GM21381 (cell line): ENCODE measurements around the gene TUBA4A.

Source experiments
- ATAC-seq: cut with Tn5 transposase; IDR thresholded peaks from one replicate; pipeline ENCODE4 v1.9.1; 2021; ENCODE audit warnings: mild to moderate bottlenecking, moderate library complexity; ENCODE audit not compliant: unreplicated experiment

The TUBA4A gene

GRCh38 chr2:219253753-219254589 is at the start of gene TUBA4A:
Gene TUBA4A, minus strand, starts transcription at chr2:219253918. Its CDS starts 60 bp downstream, at chr2:219253858.
- peak; percentile 48 for ATAC-seq

DNA sequence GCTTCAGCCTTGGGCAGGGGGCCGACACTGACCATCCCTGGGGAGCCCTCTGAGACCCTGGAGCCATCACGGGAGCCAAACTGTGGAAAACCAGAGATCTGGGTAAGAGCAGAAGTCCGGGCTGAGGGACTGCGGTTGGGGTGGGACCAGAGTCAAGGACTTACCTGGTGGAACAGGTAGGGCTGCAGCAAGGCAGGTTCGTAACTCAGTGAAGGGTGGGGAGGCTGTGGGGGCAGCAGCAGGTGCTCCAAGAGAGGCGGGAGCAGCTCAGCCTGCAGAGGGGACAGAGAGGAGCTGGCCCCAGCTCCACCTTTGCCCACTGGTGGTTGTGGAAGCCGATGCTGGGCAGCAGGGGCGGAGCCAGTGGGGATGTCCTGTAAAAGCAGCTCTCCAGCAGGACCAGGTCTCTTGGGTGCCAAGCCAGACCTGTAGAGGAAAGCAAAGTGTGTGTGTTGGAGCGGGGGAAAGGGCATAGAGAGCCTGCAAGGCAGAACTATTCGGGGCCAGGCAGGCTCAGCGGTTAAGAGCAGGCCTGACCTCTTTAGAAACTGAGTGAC is 48.8 kb upstream of the TUBA4A start:
- no peak for ATAC-seq

DNA sequence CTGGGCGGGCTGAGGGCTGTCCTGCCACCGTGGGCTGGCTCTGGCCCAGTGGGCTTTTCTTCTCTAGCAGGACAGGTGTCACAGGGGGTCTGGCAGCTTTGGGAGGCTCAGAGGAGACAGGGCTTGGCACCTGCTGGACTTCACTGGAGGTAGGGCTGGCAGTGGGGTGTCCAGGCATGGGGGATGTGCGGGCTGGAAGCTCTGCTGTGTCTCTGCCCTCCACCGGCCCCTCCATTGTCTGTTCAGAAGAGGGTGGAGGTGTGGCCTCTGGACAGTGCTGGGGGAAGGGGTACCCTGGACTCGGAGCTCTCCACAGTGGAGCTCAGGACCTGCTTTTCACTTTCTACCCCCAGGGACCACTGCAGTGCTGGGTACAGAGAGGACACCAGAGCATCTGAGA is 46.3 kb upstream of the TUBA4A start:
- ATAC-seq, result no peak

DNA sequence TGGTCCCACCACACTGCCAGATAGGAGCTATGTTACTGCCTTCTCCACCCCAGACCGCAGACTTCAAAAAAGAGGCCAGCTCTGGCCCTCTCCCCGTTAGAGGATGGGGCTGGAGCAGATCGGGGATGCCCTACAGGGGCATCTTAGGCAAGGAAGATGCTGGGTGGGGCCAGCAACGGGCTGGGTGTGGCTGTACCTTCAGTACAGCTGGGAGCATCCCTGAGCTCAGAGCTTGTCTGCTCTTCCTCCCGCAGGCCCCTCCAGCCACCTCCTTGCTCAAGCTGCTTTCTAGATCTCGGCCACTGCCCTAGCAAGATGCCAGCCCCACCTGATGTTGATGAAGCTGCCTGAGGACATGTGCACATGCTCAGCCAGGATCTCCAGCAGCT is 45.6 kb upstream of the TUBA4A start:
- no peak for ATAC-seq

DNA sequence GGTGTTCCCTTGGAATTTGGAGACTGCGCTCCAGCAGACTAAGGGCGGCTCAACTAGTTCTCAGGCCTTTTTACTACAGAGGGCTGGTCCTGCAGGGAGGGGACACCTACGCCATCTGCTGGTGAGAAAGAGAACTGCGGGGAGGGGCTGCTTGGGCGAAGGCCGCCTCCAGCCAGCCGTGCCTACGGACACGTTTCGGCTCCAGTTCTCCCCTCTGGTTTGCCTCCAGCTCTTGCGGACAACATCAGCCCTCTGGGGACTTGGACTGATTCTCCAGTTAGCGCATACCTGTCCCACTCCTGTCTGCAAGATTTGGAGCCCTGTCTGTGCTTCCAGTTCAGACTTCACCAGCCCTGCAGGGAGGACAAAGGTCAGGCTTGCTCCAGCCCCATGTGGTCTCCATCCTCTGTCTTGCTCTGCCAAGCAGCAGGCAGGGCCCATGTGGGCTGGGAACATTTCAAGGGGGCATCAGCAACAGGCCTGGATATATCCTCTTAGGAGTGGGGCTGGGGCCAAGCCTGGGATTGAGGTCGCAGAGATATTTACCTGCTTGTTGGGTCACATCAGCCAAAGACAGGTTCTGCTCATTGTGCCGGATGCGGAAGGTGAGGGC is 45.1 kb upstream of the TUBA4A start:
- peak; percentile 43 for ATAC-seq

DNA sequence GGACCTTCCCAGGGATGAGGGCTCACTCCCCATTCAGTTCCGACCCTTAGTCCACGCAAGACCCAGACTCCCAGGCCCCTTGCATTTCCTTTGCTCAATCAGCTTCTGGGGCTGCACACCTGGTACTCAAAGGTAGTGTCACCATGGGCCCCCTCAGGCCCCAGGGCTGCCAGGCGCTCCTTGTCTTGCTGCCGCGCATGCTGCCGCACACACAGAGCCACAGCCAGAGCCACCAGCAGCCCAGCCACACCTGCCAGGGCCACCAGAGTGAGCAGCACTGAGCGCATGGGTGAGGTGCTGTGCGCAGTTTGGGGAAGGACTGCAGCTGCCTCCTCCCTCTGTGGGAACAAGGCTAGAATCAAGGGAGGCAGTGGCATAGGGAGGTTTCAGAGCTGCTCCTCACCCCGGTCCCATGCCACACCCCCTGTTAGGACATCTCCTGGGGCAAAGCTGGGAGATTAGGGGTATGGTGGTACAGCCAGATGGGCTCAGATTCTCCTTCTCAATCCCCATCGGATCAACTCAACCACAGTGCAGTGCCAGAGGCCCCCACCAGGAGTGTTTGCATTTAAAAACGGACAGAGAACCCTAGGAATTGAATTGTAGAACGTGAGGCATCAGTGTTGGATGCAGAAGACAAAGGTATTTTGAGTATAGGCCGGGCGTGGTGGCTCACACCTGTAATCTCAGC is 44.2 kb upstream of the TUBA4A start:
- ATAC-seq, result no peak

GRCh38 chr2:219296631-219297391 is 43.1 kb upstream of the TUBA4A start:
- ATAC-seq, result no peak

DNA sequence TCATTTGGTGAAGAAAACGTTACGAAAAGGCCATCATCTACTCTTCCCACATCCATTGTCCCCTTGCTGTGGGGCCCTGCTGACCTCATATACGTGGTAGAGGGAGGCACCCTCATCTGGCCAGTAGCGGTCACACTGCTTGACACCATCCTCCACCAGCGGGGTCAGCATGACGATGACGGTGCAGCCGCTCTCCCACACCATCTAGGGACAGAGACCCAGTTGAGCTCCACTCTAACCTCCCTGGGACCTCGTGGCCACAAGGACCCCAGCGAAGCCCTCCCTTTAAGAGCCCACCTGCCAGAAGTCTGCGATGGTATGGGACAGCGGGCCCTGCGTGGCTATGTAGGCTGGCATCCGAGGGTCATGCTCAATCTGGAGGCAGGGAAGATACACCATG is 42.4 kb upstream of the TUBA4A start:
- ATAC-seq, result no peak

DNA sequence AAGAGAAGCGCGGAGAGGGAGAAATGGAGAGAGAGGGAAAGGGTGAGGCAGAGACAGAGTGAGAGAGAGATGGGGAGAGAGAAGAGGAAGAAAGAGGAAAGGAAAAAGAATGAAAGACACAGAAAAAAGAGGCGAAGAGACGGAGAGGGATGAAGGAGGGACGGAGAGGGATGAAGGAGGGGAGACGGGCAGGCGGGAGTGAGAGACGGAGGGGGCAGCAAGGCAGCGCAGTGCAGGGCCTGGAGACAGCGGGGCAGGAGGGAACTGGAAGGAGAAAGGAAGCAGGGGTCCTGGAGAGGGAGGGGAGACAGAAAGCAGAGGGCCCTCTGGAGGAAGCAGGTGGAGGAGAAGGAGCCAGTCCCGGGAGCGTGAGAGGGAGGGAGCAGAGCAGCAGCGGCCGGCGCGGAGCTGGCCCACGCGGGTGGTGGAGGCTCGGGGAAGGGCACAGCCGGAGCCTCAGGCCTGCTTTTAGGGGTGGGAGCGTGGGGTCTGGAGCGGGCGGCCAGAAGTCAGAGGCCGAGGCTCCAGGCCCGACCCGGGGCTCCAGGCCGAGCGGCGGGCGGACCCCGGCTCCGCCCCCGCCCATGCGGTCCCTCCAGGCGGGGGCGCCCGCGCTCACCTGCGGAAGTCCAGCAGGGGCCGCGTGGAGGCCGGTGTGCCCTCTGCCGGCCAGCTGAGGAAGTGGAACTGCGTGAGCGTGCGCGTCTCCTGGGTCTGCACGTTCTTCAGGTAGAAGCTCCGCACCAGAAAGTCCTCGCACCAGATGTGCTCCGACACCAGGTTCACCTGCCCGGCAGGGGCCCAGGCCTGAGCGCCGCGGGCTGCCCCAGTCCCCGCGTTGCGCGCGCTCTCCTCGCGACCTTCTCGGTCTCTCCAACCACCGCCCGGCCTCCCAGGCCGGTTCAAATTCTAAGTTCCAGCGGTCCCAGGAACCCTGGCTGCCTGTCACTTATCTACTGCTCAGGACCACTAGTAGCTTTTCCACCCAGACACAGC is 40.9 kb upstream of the TUBA4A start:
- ATAC-seq, result peak; percentile 91

DNA sequence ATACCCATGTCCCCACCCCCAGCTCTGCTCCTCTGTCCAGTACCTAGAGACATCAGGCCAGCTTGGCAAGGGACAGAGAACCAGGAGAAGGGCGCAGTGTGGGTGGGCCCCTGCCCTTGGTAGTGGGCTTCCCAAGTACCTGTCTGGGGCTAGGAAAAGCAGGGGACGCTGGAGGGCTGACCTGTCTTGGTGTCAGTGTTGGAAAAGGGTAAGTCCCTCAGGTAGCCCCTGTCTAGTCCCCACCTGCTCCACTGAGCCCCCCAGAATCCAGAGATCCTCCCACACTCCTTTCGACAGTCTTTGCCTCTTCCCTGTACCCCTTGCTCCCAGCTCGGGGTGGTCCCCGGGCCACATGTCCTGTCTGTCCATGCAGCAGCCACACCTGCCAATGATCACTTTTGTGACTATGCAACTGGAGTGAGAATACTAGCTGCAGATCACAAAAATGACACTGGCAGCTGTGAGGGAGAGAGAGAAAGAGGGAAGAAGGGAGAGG is 40.1 kb upstream of the TUBA4A start:
- ATAC-seq, result no peak

DNA sequence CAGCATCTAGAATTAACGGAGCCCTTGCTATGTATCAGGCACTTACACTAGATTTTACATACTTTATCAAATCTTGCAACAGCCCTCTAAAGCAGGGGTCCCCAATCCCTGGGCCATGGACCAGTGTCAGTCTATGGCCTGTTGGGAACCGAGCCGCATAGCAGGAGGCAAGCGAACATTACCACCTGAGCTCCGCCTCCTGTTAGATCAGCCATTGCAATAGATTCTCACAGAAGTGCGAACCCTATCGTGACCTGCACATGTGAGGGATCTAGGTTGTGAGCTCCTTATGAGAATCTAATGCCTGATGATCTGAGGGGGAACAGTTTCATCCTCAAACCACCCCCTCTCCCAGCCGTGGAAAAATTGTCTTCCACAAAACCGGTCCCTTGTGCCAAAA is 38.9 kb upstream of the TUBA4A start:
- no peak for ATAC-seq

DNA sequence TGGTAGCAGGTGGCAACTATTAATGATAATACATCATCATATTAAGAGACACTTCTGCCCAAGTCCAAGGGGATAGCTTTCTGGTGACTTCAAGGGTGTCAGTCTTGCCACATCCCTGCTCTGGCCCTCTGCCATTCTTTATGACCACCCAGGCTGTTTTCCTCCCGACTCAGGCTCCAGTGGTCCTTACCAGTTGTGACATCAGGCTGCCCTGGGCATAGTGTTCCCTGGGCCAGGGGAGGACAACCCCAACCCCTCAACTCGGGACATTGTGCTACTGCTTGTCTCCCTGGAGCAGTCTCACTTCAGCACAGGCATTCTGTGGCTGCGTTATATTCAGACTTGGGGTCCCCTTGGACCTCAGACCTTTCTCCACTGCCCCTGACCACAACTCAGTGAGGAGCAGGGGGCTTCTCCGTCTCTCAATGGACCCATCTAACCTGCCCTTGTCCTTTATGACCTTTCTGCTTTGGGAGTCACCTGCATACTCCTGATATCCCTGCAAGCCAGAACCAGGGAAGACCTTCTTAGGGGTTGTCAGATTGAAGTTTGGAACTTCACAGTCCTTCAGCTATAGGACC is 38.3 kb upstream of the TUBA4A start:
- ATAC-seq, result no peak

DNA sequence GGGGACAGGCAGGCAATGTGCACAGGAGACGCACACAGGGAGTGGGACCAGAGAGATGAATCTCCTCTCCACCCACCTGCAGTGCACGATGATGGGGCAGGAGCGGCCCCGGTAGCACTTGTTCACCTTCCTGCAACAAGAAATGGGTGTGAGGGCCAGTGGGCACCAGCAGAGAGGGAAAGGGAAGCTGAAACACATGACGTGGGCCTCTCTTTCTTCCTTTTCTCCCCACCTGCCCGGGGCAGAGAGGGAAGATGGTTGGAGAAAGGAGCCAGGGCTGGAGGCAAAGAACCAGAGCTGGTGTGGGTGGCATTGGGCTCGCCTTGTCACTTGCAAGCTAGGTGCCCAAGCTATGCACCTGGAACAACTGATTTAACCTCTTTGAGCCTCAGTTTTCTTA is 37.7 kb upstream of the TUBA4A start:
- no peak for ATAC-seq

GRCh38 chr2:219290381-219291171 is 36.9 kb upstream of the TUBA4A start:
- no peak for ATAC-seq

DNA sequence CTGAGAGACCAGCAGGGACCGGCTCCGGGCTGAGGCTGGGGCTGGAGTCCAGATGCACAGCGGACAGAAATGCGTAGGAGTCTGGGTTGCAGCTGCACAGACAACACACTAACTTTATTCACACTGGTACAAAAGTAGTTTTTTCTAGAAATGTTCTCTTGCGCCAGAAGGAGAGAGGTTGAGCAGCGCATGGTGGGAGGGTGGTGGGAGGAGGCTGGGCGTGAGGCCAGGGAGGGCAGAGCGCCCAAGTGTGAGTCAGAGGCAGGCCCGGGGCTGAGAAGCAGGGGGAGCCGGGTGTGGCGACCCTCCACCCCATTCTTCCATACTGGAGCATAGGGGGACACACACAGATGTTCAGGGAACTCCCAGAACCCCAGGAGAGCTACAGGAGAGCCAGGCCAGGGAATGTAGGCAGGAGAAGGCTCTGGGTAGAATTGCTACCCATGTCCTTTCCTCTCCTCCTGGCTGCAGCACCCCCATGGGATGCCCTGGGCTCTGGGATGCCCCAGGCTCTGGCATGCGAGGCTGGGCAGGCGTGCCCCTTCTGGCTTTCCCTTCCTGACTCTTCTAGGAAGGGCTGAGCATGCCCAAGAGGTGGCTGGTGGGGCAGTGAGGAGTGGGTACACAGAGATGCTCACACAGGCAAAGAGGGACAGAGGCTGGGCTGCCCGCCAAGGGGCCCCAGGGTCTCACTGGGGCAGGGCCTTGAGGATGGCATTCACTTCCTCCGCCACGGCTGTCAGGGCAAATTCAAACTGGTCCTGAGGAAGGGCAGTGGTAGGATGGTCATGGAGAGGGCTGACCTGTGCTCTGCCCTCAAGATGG is 36.0 kb upstream of the TUBA4A start:
- no peak for ATAC-seq

GRCh38 chr2:219289195-219289536 is 35.4 kb upstream of the TUBA4A start:
- no peak for ATAC-seq

DNA sequence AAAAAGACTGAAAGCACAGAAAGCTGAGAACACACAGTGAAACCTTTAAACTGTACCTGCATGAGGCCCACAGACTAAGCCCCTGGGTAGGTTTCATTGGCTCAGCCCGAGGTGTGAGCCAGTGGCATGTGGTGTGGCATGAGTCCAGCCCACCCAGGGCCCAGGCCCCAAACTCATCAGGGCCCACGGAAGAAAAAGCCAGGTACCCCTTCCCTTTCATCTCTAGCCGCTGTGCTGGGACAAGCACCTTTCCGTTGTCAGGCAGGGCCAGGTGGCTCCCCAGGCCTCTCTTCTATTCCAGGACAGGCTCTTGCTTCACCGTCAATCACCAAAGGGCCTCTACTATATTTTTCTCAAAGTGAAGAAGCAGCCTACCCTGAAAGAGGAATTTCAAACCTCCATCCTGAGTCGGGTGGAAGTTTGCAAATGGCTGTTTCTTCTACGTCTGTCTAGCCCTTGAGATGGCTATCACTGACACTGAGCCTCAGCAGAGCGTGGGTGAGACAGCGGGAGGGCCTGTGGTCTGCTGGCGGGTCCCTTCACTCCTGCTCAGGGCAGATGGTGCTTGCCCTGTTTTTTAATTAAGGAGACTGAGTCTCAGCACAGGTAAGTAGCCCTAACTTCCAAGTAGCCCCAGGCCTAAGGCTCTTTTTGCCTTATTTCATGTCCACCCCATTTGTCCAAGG is 34.0 kb upstream of the TUBA4A start:
- ATAC-seq, result no peak
